GM12873 (cell line): ENCODE data around the gene CACNA2D1.
A peak's percentile ranks its signal among the peaks of the same experiment; 100 is the strongest.

Experiments used
- TF ChIP-seq, protein P1 (sequence below): IDR thresholded peaks from 2 replicates; pipeline ENCODE4 v1.5.1; 2012; ENCODE audit warnings: low read depth, mild to moderate bottlenecking, moderate library complexity, low read length, control low read depth; ENCODE audit not compliant: insufficient read depth; ENCODE audit errors: missing control alignments

CACNA2D1 gene

DNA sequence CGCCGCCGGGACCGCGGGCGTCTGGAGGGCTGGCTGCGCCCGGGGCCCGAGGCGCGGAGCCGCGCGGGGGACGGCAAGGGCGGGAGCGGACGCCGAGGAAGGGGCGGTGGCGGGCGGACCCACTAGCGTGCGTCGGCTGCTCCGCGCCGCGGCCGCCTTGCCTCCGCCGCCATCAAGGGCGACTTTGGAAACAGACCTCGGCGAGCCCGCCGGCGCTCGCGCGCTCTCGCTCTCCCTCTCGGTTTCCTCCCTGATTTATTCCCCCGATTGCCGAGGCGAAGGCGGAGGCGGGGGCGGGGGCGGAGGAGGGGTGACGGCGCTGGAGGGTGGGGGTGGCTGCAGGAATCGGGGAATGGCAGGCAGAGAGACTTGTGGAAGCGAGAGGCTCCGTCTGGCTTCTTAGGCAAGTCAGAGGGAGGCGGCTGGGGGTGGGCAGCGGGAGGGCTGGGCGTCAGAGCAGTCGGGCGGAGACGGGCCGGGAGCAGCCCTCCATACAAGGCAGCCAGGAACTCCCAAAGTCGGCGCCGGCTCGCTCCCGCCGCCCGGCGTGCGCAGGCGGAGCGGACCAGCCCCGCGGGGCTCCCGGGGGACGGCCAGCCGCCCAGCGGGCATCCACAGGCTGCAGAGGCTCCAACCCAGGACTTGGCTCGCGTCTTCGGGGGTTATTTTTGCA, at the start of gene CACNA2D1:
TSS of gene CACNA2D1 (minus strand) at position 231 of the 673 bp plus-strand sequence.
- TF ChIP-seq, protein P1, sequence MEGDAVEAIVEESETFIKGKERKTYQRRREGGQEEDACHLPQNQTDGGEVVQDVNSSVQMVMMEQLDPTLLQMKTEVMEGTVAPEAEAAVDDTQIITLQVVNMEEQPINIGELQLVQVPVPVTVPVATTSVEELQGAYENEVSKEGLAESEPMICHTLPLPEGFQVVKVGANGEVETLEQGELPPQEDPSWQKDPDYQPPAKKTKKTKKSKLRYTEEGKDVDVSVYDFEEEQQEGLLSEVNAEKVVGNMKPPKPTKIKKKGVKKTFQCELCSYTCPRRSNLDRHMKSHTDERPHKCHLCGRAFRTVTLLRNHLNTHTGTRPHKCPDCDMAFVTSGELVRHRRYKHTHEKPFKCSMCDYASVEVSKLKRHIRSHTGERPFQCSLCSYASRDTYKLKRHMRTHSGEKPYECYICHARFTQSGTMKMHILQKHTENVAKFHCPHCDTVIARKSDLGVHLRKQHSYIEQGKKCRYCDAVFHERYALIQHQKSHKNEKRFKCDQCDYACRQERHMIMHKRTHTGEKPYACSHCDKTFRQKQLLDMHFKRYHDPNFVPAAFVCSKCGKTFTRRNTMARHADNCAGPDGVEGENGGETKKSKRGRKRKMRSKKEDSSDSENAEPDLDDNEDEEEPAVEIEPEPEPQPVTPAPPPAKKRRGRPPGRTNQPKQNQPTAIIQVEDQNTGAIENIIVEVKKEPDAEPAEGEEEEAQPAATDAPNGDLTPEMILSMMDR, result no peak

DNA sequence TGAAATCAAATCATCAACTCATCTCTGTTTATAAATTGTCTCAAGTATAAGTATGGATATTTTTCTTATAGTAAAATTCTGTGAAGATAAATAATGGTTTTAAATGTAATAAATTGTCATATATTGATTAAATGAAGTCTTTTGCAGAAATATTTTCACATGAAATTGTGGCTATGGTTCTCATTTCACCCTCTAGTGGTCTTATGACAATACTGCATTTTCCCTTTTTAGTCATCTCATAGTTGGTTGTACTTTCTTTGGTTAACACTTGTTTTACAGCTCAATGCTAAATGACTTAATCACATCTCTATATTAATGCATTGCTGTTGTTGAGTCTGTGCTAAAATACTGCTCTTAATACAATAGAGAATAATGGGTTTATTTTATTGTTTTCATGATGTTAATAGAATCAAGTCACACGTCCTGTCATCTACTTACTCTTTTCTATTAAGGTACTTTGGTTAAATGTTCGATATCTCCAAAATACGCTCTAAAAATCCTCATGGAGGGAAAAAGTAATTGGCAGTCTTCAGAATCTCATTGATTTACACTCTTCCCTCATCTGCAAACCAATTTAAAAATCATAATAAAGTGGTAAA, 38.0 kb upstream of the CACNA2D1 start:
- TF ChIP-seq, protein P1, result peak; percentile 62

DNA sequence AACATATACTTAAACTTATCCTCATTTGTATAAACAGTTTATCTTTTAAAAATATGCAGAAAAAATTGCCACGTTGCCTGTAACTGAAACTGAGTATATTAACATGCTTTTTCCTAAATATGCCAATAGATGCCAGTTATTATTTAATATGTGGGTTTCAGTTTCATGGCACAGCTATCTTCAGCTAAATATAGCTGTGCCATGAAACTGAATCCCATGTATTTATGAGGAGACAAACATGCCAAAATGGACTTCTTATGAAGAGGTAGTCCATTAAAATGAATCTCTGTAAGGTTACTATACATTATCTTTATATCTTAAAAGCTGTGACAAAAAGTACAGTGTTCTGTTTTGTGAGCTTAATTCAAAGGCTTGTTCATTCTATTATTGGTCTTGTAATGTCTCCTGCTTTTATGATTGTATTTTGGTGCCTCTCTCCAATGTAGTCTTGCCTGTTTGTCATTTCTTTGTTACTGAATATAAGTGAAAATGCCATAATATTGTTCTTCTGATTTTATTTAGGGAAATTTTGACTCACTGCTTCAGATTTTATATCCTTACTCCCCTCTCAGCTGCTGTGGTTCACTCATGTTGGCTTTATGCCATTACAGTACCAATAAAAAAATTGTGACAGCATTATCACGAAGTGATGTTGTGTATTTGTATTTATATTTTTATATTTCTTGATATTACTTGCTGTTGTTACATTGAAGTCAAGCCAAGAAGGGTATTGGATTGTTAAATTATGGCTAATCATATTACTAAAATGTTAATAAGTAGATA, 34.3 kb upstream of the CACNA2D1 start:
- TF ChIP-seq, protein P1, result no peak

DNA sequence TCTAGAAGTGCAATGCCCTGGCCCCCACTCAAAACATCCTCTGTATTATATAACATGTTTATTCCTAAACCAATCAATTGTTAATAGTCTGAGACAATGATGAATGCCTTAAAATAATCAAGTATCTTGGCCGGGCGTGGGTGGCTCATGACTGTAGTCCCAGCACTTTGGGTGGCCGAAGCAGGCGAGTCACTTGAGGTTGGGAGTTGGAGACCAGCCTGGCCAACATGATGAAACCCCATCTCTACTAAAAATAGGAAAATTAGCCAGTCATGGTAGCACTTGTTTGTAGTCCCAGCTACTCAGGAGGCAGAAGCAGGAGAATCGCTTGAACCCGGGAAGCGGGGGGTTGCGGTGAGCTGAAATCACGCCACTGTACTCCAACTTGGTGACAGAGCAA, 29.4 kb upstream of the CACNA2D1 start:
- TF ChIP-seq, protein P1, result no peak

DNA sequence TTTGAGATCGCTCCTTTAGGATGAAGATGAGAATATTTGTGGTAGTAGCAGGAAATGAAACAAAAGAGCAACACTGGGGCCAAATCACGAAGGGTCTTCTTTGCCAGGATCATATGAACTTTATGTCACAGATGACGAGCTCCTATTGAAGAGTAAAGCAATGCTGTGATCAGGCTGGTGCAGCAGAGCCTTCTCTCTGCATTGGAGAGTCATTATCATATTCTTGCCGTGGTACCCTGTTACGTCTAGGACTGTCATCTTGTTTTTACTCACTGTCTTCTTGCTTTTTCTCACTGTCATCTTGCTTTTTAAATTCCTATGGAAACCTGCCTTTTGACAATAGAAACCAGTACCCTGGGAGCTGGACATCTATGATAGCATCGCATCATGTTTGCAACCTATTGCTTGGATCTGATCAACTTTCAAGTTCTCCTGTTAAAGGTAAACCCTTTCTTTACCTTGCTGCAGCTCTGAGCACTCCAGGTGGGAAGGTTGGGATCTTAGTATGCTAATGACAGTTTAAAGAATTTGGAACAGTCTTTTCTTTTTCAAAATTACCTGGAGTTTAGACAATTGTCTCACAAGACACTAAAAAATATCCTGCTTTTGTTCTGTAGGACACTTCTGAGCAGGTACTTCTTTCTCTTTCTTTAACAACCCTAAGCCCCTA, 27.9 kb upstream of the CACNA2D1 start:
- TF ChIP-seq, protein P1, result no peak

DNA sequence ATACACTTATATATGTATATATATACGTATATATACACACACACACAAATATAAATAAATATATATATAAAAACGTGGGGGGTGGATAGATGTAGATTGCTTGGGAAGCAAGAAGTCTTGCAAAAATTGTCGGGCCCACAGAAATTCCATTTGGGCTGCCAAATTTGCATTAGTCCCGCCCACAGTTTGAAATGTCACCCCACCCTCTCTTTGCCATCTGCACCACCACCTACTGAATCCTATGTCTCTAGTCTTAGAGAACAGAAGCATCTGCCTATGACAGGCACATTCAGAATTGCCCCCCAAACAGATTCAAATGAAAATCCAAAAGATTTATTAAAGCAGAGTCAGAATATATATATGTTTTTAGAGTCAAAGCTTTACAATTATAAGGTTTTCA, 25.6 kb upstream of the CACNA2D1 start:
- TF ChIP-seq, protein P1, result no peak

DNA sequence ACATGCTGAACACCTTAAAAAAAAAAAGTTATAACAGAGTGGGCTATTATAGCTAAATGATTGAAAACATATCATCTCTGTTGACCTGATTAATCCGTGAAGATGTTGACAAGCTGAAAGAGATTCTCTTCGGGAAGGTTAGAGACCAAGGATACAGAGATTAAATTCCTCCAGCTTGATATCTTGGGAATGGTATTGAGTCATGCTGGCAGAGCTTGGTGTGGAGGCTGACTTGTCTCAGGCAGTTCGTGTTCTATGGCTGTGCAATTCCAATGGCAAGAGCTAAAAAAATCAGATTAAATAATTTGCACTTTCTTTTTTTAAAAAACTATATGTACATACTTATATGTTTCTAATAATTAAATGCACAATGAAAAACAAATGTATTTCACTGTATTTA, 24.9 kb upstream of the CACNA2D1 start:
- TF ChIP-seq, protein P1, result no peak
